Coronary artery (tissue), 2 donors: ENCODE data around the gene MIER3.

Experiments
- DNase-seq: peaks from one replicate; pipeline ENCODE4 v3.0.0-alpha.2; 2017; ENCODE audit warnings: low spot score
- H3K27ac ChIP-seq, 2 donors: fragments of 200-600 bp; sonication (generic); one replicate each; pipeline ENCODE4 v1.5.1; 2016 to 2019
- H3K4me3 ChIP-seq: fragments of 200-600 bp; sonication (generic); 2 replicates; pipeline ENCODE4 v1.5.1; 2016; ENCODE audit warnings: mild to moderate bottlenecking, moderate library complexity
- TF ChIP-seq, protein P1 (sequence below): fragments of 200-600 bp; sonication (generic); IDR thresholded peaks from one replicate; pipeline ENCODE4 v1.5.1; 2019; ENCODE audit warnings: antibody characterized with exemption

MIER3 gene

DNA sequence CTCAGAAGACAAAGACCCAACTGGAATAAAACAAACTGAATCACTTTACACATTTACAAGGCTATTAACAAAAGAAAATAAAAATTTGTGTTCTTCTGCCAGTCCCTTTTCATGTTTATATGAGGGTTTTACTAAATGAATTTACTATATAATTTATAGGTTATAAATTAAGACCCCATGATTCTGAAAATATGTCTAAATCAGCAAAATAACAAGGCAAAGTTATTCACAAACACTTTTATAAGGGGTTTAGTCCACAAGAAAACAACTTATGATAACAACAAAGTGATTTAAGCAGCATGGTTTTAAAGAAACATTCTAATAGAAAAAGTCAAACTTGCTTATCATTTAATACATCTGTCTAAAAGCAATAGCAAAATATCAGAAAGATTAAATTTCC, 4.9 kb downstream of the MIER3 start:
- H3K27ac ChIP-seq, result no peak overlapping the region
- no peak for DNase-seq
- no peak overlapping the region for H3K4me3 ChIP-seq
- TF ChIP-seq, protein P1, sequence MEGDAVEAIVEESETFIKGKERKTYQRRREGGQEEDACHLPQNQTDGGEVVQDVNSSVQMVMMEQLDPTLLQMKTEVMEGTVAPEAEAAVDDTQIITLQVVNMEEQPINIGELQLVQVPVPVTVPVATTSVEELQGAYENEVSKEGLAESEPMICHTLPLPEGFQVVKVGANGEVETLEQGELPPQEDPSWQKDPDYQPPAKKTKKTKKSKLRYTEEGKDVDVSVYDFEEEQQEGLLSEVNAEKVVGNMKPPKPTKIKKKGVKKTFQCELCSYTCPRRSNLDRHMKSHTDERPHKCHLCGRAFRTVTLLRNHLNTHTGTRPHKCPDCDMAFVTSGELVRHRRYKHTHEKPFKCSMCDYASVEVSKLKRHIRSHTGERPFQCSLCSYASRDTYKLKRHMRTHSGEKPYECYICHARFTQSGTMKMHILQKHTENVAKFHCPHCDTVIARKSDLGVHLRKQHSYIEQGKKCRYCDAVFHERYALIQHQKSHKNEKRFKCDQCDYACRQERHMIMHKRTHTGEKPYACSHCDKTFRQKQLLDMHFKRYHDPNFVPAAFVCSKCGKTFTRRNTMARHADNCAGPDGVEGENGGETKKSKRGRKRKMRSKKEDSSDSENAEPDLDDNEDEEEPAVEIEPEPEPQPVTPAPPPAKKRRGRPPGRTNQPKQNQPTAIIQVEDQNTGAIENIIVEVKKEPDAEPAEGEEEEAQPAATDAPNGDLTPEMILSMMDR, result no peak

- TF ChIP-seq, protein P1, result no peak
- Histone ChIP-seq H3K27ac (no peak overlapping the region), H3K4me3 (no peak overlapping the region)
- no peak for DNase-seq
Measured at GRCh38 chr5:56941981-56942380, 9.9 kb downstream of the MIER3 start.

GRCh38 chr5:56938858-56939257, 13.1 kb downstream of the MIER3 start:
- no peak for DNase-seq
- H3K4me3 ChIP-seq, result no peak overlapping the region
- TF ChIP-seq, protein P1, result no peak
- H3K27ac ChIP-seq, result no peak overlapping the region

DNA sequence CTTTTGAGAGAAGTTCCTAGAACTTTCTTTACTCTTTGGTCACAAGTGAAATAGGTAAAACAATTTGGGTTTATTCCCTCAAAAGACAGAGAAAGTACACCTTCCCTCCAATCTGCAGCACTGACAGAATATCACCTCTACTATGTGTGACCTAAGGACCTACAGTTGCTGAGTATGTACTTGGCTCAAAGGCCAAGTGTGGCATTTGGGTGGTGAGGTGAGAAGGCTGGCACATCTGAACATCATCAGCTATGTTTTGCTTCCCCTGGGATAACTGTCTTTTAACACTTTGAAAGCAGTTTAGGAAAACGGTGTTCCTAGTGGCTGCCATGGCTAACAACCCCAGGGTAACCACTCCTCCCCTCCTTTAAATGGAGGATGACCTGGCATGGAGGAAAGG, 17.6 kb downstream of the MIER3 start:
- no peak for DNase-seq
- Histone ChIP-seq H3K4me3 (no peak overlapping the region), H3K27ac (no peak overlapping the region)
- TF ChIP-seq, protein P1, result no peak

- DNase-seq, result no peak
- no peak overlapping the region for H3K4me3 ChIP-seq
- no peak overlapping the region for H3K27ac ChIP-seq
- TF ChIP-seq, protein P1, result no peak
Measured at GRCh38 chr5:56922922-56923321, 29.0 kb downstream of the MIER3 start.

DNA sequence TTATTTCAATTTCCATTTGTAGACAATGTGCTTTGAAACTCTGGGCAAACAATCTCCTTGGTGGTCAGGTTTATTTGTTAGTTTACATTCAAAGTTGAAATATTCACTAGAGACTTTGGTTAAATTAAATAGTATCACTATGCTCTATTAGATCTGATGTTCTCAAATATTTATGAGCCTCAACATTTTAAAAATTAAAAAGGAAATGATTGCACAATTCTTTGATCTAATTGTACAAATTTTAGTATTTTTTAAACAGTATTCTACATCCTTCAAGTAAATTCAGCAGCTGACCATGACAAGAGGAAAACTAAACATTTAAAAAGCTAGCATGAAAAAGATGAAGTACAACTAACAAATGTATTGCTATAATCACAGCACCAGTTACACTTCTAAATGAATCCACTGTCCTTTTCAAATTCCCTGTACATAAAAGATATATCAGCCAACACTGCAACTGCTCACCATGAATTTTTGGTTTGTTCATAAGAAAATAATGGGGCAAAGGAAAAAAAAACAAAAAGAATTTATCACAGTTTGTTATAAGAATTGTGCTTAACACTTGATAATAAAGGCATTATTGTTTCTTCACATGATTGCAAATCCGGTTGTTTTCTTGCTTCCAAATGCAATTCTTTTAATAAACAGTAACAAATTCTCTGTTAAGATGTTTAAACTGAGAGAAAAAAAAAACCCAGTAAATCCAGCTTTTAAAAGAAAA, 31.8 kb downstream of the MIER3 start:
- Histone ChIP-seq H3K4me3 (no peak overlapping the region), H3K27ac (no peak overlapping the region)
- TF ChIP-seq, protein P1, result no peak
- DNase-seq, result no peak

DNA sequence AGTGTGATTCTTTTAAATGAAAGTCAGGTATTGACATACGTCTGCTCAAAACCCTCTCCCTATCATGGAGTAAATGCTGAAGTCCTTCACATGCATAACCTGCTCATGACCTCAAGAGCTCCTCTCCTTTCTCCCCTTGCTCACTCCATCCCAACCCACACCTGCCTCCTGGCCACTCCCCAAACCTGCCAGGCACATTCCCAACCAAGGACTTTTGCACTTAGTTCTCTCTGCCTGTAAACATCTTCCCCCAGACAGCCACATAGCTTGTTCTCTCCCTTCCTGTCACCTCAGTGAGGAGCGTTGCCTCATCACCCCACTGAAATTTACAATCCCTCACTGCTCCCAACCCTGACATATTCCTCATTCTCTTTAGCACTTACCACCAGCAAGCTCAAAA, 33.9 kb downstream of the MIER3 start:
- TF ChIP-seq, protein P1, result no peak
- Histone ChIP-seq H3K27ac (no peak overlapping the region), H3K4me3 (no peak overlapping the region)
- DNase-seq, result no peak
